Endometrial microvascular endothelial cells (primary cell): ENCODE data around the gene EMB. TPM values are rescaled to one million over a fixed set of nuclear protein-coding genes. Genes with fewer than 3 reads are reported as not detected.
"Not testable (repeated sequence)": the region's sequence is repeated elsewhere in the genome, so short reads cannot be mapped to it uniquely, and the experiment has no call there.

Experiments used
- in situ Hi-C: cut with HindIII; loops from 2 replicates; pipeline ENCODE4 v1.10.0; 2017; ENCODE audit warnings: low sequenced_read_pairs, low pct_unique_long_range_greater_than_20kb; ENCODE audit errors: inconsistent ontology term
- total RNA-seq: library from RNA; depleted of rRNA; stranded (reverse); fragments of >200 nt; gene quantifications from one replicate; pipeline ENCODE4 v1.2.3, GENCODE V29; 2015; ENCODE audit errors: inconsistent ontology term

Gene EMB
- total RNA-seq, 1 donor from 2014 or later, result not detected

- in situ Hi-C loops, result not testable (repeated sequence)
These were observed 9.8 kb downstream of the EMB start for GRCh38 chr5:50431133-50431904.

- in situ Hi-C loops, result not testable (repeated sequence)
These were observed 17.8 kb downstream of the EMB start for GRCh38 chr5:50423100-50423799.

DNA sequence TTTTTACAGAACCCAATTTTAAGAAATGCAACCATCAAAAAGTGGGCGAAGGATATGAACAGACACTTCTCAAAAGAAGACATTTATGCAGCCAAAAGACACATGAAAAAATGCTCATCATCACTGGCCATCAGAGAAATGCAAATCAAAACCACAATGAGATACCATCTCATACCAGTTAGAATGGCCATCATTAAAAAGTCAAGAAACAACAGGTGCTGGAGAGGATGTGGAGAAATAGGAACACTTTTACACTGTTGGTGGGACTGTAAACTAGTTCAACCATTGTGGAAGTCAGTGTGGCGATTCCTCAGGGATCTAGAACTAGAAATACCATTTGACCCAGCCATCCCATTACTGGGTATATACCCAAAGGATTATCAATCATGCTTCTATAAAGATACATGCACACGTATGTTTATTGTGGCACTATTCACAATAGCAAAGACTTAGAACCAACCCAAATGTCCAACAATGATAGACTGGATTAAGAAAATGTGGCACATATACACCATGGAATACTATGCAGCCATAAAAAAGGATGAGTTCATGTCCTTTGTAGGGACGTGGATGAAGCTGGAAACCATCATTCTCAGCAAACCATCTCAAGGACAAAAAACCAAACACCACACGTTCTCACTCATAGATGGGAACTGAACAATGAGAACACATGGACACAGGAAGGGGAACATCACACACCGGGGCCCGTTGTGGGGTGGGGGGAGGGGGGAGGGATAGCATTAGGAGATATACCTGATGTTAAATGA, 19.7 kb downstream of the EMB start:
- in situ Hi-C loops, result not testable (repeated sequence)

DNA sequence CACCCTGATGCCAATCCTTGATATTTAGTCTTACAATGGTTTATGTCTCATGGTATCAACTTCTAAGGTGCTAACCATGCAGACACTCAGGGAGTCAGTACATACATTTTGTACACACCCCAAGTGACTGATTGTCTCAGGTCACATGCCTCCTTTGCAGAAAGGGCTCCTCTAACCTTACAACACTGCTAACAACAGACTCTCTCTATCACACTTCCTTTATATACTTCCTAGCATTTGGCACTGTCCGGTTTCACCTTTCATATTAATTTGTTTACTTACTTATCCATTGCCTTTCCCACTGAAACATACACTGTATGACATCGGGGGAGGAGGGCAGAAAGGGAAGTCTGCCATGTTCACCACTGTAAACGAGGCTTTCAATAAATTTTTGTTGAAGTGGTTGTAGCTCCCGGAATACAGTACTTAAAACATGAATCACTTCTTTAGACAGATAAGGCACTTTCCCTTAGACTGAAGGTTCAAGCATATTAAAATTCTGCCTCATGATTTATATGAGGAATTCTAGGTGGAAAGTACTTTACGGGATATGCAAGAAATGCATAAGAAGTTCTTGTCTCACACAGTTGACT, 20.6 kb downstream of the EMB start:
- in situ Hi-C loops, result no loop called here

DNA sequence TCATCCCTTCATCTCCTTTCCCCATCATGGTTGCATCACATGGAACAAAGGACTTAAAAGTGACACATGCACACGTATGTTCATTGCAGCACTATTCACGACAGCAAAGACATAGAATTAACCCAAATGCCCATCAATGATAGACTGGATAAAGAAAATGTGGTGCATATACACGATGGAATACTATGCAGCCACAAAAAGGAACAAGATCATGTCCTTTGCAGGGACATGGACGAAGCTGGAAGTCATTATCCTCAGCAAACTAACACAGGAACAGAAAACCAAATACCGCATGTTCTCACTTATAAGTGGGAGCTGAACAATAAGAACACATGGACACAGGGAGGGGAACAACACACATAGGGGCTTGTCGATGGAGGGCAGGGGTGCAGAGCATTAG, 21.4 kb downstream of the EMB start:
- in situ Hi-C loops, result not testable (repeated sequence)

- in situ Hi-C loops, result not testable (repeated sequence)
These were observed 24.5 kb downstream of the EMB start for GRCh38 chr5:50416637-50417036.

DNA sequence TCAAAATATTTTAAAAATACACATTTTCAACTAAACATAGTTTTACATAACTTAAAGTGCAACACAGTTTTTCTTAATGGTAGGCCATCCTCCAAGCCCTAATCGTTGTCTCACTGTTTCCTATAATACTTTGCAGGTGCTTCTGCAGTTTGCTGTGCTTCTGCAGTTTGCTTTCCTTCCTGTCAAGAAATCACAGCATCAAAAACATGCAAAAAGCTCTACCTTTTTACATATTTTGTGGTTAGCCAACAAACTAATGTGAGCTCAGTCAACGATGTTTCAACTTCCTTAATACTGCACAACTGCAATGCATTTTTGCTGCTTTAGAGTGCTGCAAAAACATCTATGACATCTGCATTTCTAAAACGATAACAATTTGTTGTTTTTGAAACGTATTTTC, 25.2 kb downstream of the EMB start:
- in situ Hi-C loops, result no loop called here

GRCh38 chr5:50410932-50411331, 30.2 kb downstream of the EMB start:
- in situ Hi-C loops, result not testable (repeated sequence)

GRCh38 chr5:50406877-50407276, 34.2 kb downstream of the EMB start:
- in situ Hi-C loops, result no loop called here

DNA sequence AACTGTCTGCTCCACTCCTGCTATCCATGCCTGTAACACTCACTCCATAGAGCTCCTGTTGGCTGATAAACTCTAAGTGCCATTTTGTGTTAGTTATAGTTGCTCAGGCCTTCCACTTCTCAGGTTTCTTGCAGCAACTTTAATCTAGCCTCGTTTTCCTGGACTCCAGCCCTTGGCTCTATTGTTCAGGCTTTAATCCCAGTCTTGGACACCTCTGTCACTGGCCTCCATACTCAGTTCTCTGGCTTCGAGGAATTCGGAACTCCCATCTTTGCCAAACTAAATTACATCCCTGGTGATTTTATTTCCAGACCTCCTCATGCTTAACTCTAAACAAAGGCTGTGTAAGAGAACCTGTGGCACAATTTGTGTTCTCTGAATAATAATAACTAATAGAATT, 39.8 kb downstream of the EMB start:
- in situ Hi-C loops, result no loop called here

DNA sequence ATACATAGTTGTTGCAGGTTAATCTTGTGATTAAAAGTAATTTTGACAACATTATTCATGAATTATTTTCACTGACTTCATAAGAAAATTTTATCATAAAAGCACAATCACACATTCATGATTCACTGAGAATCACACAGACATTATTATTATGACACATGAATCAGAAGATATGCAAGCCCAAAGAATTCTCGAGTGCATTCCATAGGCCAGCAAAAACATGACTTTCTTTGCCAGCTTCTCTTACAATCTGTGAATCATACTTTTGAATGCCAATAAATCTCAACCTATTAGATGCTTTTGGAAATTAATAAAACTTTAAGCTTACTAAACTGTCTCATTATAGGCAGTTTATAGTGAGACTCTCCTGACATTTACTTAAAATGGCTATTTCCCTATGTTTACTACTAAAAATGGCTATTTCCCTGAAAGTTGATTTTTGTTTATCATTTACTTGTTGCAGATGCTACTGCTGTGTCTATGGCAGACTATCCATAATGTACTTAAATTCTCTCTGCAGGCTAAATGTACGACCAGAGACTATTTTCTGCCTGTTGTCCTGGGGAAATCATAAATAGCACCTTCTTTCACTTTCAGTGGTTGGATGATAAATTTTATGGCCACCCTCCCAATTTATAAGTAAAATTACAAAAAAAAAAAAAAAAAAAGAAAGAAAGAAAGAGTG, 47.0 kb downstream of the EMB start:
- in situ Hi-C loops, result not testable (repeated sequence)

GRCh38 chr5:50392289-50392688, 48.8 kb downstream of the EMB start:
- in situ Hi-C loops, result not testable (repeated sequence)

- in situ Hi-C loops, result not testable (repeated sequence)
These were observed 56.7 kb downstream of the EMB start for GRCh38 chr5:50384381-50384780.

DNA sequence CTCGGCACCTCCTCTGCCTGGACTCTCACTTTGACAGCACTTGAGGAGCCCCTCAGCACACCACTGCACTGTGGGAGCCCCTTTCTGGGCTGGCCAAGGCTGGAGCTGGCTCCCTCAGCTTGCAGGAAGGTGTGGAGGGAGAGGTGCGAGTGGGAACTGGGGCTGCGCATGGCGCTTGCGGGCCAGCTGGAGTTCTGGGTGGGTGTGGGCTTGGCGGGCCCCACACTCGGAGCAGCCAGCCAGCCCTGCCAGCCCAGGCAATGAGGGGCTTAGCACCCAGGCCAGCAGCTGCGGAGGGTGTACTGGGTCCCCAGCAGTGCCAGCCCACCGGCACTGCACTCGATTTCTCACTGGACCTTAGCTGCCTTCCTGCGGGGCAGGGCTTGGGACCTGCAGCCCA, 64.4 kb downstream of the EMB start:
- in situ Hi-C loops, result not testable (repeated sequence)

DNA sequence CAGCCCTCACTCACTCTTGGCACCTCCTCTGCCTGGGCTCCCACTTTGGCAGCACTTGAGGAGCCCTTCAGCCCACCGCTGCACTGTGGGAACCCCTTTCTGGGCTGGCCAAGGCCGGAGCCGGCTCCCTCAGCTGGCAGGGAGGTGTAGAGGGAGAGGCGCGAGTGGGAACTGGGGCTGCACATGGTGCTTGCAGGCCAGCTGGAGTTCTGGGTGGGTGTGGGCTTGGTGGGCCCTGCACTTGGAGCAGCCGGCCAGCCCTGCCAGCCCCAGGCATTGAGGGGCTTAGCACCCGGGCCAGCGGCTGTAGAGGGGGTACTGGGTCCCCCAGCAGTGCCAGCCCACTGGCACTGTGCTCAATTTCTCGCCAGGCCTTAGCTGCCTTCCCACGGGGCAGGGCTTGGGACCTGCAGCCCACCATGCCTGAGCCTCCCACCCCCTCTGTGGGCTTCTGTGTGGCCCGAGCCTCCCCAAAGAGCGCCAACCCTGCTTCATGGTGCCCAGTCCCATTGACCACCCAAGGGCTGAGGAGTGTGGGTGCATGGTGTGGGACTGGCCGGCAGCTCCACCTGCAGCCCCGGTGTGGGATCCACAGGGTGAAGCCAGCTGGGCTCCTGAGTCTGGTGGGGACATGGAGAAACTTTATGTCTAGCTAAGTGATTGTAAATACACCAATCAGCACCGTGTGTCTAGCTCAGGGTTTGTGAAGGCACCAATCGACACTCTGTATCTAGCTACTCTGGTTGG, 71.6 kb downstream of the EMB start:
- in situ Hi-C loops, result not testable (repeated sequence)

DNA sequence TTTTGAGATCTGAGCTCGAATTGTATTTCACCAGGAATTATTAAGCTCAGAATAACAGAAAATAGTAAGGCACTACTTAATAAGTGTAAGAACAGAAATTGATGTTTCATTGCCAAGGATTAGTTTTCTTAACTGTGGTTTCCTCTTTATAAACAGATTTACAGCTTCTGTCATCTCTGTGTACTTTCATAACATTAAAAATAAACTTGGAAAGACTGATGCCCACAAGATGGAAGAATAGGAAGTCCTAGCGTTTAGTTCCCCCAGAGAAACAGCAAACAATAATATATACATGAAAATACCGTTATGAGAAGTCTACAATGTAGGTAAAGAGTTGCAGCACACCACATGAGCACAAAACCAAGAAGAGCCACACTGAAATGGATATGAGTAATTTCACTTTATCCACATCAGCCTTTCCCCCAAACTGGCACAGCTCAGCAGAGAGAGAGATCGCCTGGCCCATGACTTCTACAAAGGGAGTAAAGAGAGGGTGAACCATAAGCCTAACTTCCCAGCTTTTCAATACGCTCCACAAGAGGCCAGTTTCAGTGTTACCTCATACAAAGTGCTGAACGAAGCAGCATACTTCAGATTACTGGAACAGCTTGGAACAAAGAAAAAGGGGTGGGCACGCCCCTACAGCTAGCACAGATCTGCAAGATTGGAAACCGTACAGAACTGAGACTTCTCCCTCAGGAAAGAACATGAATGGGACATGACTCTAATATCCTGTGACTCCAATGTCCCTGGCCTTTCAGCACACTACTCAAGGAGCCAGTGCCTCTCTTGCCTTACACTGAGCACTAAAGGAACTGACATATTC, 75.4 kb downstream of the EMB start:
- in situ Hi-C loops, result no loop called here

DNA sequence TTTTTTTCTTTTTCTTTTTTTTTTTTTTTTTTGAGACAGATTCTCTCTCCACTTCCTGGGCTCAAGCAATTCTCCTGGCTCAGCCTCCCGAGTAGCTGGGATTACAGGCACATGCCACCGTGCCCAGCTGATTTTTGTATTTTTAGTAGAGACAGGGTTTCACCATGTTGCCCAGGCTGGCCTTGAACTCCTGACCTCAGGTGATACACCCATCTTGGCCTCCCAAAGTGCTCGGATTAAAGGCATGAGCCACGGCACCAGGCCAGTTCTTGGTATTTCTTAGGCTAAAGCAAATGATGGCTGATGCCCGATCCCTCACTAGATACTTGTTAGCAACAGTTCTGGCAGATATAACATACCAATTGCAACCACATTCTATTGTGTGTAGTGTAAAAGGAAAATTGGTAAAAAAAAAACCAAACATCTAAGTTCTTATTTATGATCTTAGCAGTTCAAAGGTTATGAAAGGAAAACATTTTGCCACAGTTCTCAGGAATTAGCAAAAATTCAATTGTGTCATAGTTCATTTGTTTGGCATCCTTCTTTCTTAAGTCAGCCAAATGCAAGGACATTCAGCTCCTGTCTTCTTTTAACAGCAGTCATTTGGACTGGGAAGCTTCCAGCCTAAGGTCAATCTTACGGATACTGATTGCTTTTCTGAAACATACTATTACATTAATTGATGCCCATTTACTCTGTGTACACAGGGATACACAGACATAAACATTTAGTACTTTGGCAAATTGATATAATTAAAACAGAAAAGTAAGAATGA, 76.4 kb downstream of the EMB start:
- in situ Hi-C loops, result not testable (repeated sequence)
